AG04450 (cell line): Measurements from ENCODE around the gene CDA. TPM values are rescaled to one million over a fixed set of nuclear protein-coding genes. Genes with fewer than 3 reads are reported as not detected.
"Not testable (repeated sequence)": the region's sequence is repeated elsewhere in the genome, so short reads cannot be mapped to it uniquely, and the experiment has no call there.

Experiments
- CTCF ChIA-PET: fragments of 300-600, 350-600 bp; formaldehyde crosslinking; extraction: SDS; loops from one replicate; lab custom pipeline; 2022; ENCODE audit warnings: antibody characterized with exemption, inconsistent platforms; lab: Charles Lee
- POLR2A ChIA-PET: fragments of 350-600 bp; formaldehyde crosslinking; extraction: SDS; loops from one replicate; lab custom pipeline; 2021; ENCODE audit warnings: antibody characterized with exemption, inconsistent platforms; lab: Yijun Ruan, JAX
- DNase-seq: peaks from one replicate; pipeline ENCODE4 v3.0.0-alpha.2; 2011; ENCODE audit warnings: low read depth, low spot score
- H3K27ac ChIP-seq: one replicate; pipeline ENCODE4 v1.5.1; 2012; ENCODE audit warnings: low read depth, low read length, control low read depth
- H3K27me3 ChIP-seq: one replicate; pipeline ENCODE4 v1.6.0; 2012; ENCODE audit warnings: low read length; ENCODE audit not compliant: control insufficient read depth, insufficient read depth
- H3K4me3 ChIP-seq: 2 replicates; pipeline ENCODE4 v1.5.1; 2011; ENCODE audit warnings: mild to moderate bottlenecking, low read depth, low read length, control low read depth
- H3K9me3 ChIP-seq: 2 replicates; pipeline ENCODE4 v1.5.1; 2012; ENCODE audit warnings: low read length; ENCODE audit not compliant: control insufficient read depth, insufficient read depth
- polyA plus RNA-seq: library from polyadenylated mRNA; depleted of rRNA; stranded (reverse); fragments of >200 nt; gene quantifications from 2 replicates; pipeline ENCODE4 v1.2.3, GENCODE V29; 2011
- TF ChIP-seq, protein P1 (sequence below): IDR thresholded peaks from 2 replicates; pipeline ENCODE4 v1.5.1; 2011; ENCODE audit warnings: low read depth, low read length, control low read depth, inconsistent platforms

The CDA gene
- polyA plus RNA-seq, 1 experiment: 2.8 TPM

GRCh38 chr1:20603504-20604464 lies 14.9 kb downstream of the CDA start:
- peak overlapping the region; percentile 62 for H3K27ac ChIP-seq
- no peaks in the 10 kb centered on the region for H3K27me3 ChIP-seq
- TF ChIP-seq, protein P1, sequence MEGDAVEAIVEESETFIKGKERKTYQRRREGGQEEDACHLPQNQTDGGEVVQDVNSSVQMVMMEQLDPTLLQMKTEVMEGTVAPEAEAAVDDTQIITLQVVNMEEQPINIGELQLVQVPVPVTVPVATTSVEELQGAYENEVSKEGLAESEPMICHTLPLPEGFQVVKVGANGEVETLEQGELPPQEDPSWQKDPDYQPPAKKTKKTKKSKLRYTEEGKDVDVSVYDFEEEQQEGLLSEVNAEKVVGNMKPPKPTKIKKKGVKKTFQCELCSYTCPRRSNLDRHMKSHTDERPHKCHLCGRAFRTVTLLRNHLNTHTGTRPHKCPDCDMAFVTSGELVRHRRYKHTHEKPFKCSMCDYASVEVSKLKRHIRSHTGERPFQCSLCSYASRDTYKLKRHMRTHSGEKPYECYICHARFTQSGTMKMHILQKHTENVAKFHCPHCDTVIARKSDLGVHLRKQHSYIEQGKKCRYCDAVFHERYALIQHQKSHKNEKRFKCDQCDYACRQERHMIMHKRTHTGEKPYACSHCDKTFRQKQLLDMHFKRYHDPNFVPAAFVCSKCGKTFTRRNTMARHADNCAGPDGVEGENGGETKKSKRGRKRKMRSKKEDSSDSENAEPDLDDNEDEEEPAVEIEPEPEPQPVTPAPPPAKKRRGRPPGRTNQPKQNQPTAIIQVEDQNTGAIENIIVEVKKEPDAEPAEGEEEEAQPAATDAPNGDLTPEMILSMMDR: no peak
- H3K4me3 ChIP-seq: no peak overlapping the region
- ChIA-PET CTCF (no interaction called here), POLR2A (interaction anchor here (1.6 kb wide), 1 partner anchor 14 kb away, joined by 8 read pairs; the partner anchor contains the start of gene CDA)
- H3K9me3 ChIP-seq: no peaks in the 10 kb centered on the region
- peak; percentile 65 for DNase-seq

GRCh38 chr1:20604678-20605077 lies 15.8 kb downstream of the CDA start:
- Histone ChIP-seq H3K4me3 (no peak overlapping the region), H3K27me3 (no peaks in the 10 kb centered on the region), H3K27ac (no peak overlapping the region), H3K9me3 (no peaks in the 10 kb centered on the region)
- no peak for DNase-seq
- TF ChIP-seq, protein P1: no peak
- CTCF ChIA-PET: no interaction called here
- POLR2A ChIA-PET: interaction anchor here (1.6 kb wide), 1 partner anchor 15 kb away, joined by 8 read pairs; the partner anchor contains the start of gene CDA

GRCh38 chr1:20606801-20607570 lies 18.1 kb downstream of the CDA start:
- H3K9me3 ChIP-seq, H3K27me3 ChIP-seq, H3K4me3 ChIP-seq, H3K27ac ChIP-seq, POLR2A ChIA-PET, DNase-seq, CTCF ChIA-PET: not testable (repeated sequence)

- H3K27me3 ChIP-seq: no peaks in the 10 kb centered on the region
- DNase-seq: no peak
Observed at GRCh38 chr1:20609541-20609940, 20.6 kb downstream of the CDA start.

DNA sequence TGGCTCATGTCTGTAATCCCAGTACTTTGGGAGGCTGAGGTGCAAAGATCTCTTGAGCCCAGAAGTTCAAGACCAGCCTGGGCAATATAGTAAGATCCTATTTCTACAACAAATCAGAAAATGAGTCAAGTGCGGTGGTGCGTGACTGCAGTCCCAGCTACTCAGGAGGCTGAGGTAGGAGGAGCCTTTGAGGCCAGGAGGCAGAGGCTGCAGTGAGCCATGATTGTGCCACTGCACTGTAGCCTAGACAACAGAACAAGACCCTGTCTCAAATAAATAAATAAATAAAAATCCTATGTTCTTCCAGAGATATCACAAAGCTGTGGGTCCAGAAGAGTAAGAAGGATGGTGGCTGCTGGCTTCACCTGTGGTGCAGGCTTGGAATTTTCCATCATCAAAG lies 22.1 kb downstream of the CDA start:
- no peak for DNase-seq
- CTCF ChIA-PET: no interaction called here
- Histone ChIP-seq H3K4me3 (no peak overlapping the region), H3K9me3 (no peaks in the 10 kb centered on the region), H3K27ac (no peak overlapping the region), H3K27me3 (no peaks in the 10 kb centered on the region)
- POLR2A ChIA-PET: no interaction called here
- TF ChIP-seq, protein P1: no peak

More at GRCh38 chr1:20609541-20609940, 20.6 kb downstream of the CDA start:
- Histone ChIP-seq H3K9me3 (no peaks in the 10 kb centered on the region), H3K27ac (no peak overlapping the region), H3K4me3 (no peak overlapping the region)
- CTCF ChIA-PET: interaction anchor here (0.7 to 1.6 kb wide), 3 partner anchors 9 to 34 kb away, joined by 3 to 5 read pairs (median 4); no protein-coding TSS in a partner anchor
- POLR2A ChIA-PET: interaction anchor here (0.6 kb wide), 1 partner anchor 228 kb away, joined by 4 read pairs; no protein-coding TSS in a partner anchor
- TF ChIP-seq, protein P1: no peak
